Measurements from ENCODE around the gene USP36. TPM values are rescaled to one million over a fixed set of nuclear protein-coding genes. Genes with fewer than 3 reads are reported as not detected.

USP36 gene
- total and polyA plus RNA-seq, 9 of the 15 experiments (the other 6 are each of a cell fraction or from before 2014, with no cell fraction given) = 6.4 to 72.8 (median 22.5) TPM

- TF ChIP-seq KLF6 (CRISPR knock-in tag; IDR thresholded peaks at IDR 0.05; ENCODE audit: borderline replicate concordance) = 0 out of 2 replicates have a peak, but pooled peaks have one; percentile 7
- TF ChIP-seq ZNF655 (CRISPR knock-in tag; IDR thresholded peaks at IDR 0.05) = no peak
- no peak for TF ChIP-seq TRIM28 (IDR thresholded peaks at IDR 0.05)
- no peak for TF ChIP-seq E2F4 (CRISPR knock-in tag; IDR thresholded peaks at IDR 0.05; ENCODE audit: low read depth)
- TF ChIP-seq ZNF75A (CRISPR knock-in tag; IDR thresholded peaks at IDR 0.05) = no peak
- TF ChIP-seq JUN (IDR thresholded peaks at IDR 0.05; ENCODE audit: borderline replicate concordance, low read depth, low read length) = no peak
- no peak for TF ChIP-seq JUN (CRISPR knock-in tag; IDR thresholded peaks at IDR 0.05; ENCODE audit: borderline replicate concordance)
- TF ChIP-seq CHD1 (IDR thresholded peaks at IDR 0.05; ENCODE audit: low read length) = no peak
These were observed 56.8 kb downstream of the USP36 start (continued) for GRCh38 chr17:78783711-78784324.

GRCh38 chr17:78781893-78782304 is 58.7 kb downstream of the USP36 start, which contains the start of gene CYTH1:
CYTH1 (minus strand) TSS chr17:78782273; CDS start chr17:78782223, 50 bp downstream.
- peak within 1 kb of the TSS; percentile 87 for H2AFZ ChIP-seq (ENCODE audit: low read depth, low read length)
- H3K4me1 ChIP-seq (replicated peaks in 1 of 2; ENCODE audit: control insufficient read depth in 2 of 2, insufficient read depth in 2 of 2, low read length in 2 of 2) = peaks cover 41 to 60% of the 10 kb centered on the region in 2 experiments
- H3K4me3 ChIP-seq = peak within 1 kb of the TSS; percentile 80
- peaks cover 41% of the 10 kb centered on the region for H3K79me2 ChIP-seq (ENCODE audit: control insufficient read depth, insufficient read depth, low read length)
- peaks cover 3% of the 10 kb centered on the region; the same call in 2 of the 3 replicates for H3K36me3 ChIP-seq (ENCODE audit: control insufficient read depth, insufficient read depth, low read length)
- 0 out of 2 replicates have a peak, but pooled peaks cover 3% of the 10 kb centered on the region for H4K20me1 ChIP-seq (replicated peaks; ENCODE audit: control insufficient read depth, insufficient read depth, low read length)
- no peaks in the 10 kb centered on the region for H3K9me3 ChIP-seq (replicated peaks; ENCODE audit: control insufficient read depth, insufficient read depth, low read depth, low read length)
- WGBS (ENCODE audit: insufficient coverage, low coverage, missing lambda C conversion rate) = 0% methylated on average over 6 of the region's 64 CpGs
- peak within 1 kb of the TSS; percentile 87 to 98 for H3K9ac ChIP-seq (ENCODE audit: insufficient read depth in 1 of 2, low read depth in 2 of 2, low read length in 2 of 2)
- ATAC-seq (no peak), DNase-seq (ENCODE audit: extremely low read depth in 1 of 4, low spot score in 3 of 4) (no peak), FAIRE-seq (no peak)
- BruUV-seq (replicated peaks) = no TSS peak
- H3K9me1 ChIP-seq (ENCODE audit: control insufficient read depth, insufficient read depth, low read length) = no peaks in the 10 kb centered on the region
- ChIA-PET CTCF (ENCODE audit: low intra/inter-chr PET ratio) (no interaction called here), POLR2A (no interaction called here)
- peak within 1 kb of the TSS; percentile 88 for H3K4me2 ChIP-seq (ENCODE audit: insufficient read depth, low read length)
- peak within 1 kb of the TSS; percentile 94 for H3K27ac ChIP-seq (ENCODE audit: extremely low read depth, low read depth, low read length)
- in situ Hi-C loops (cut with MboI) (no loop called here), intact Hi-C loops (cut with micrococcal nuclease) (loop anchor here (5.0 kb wide), 1 partner anchor 35 kb away; no protein-coding TSS in a partner anchor)
- no peaks in the 10 kb centered on the region for H3K27me3 ChIP-seq (ENCODE audit: control insufficient read depth in 2 of 2, insufficient read depth in 2 of 2, low read length in 2 of 2)
- TF ChIP-seq ARID4B (CRISPR knock-in tag; IDR thresholded peaks at IDR 0.05) (peak; percentile 34; the same call in 1 of the 2 replicates), FUS (optimal IDR thresholded peaks at IDR 0.05; ENCODE audit: low read depth, low read length) (peak; percentile 12), UBTF (IDR thresholded peaks at IDR 0.05; ENCODE audit: borderline replicate concordance in 1 of 2, low read depth in 2 of 2, low read length in 2 of 2) (0 out of 4 replicates have a peak, but pooled peaks of 1 of the 2 experiments have one; percentile 21)

Data from K562 (cell line).